ENCODE data around the gene EZR. TPM values are rescaled to one million over a fixed set of nuclear protein-coding genes. Genes with fewer than 3 reads are reported as not detected.

EZR gene
- total and polyA plus RNA-seq, 2 of the 13 experiments (the other 11 are each of a cell fraction or from before 2014, with no cell fraction given), result 34.7 to 60.3 TPM

DNA sequence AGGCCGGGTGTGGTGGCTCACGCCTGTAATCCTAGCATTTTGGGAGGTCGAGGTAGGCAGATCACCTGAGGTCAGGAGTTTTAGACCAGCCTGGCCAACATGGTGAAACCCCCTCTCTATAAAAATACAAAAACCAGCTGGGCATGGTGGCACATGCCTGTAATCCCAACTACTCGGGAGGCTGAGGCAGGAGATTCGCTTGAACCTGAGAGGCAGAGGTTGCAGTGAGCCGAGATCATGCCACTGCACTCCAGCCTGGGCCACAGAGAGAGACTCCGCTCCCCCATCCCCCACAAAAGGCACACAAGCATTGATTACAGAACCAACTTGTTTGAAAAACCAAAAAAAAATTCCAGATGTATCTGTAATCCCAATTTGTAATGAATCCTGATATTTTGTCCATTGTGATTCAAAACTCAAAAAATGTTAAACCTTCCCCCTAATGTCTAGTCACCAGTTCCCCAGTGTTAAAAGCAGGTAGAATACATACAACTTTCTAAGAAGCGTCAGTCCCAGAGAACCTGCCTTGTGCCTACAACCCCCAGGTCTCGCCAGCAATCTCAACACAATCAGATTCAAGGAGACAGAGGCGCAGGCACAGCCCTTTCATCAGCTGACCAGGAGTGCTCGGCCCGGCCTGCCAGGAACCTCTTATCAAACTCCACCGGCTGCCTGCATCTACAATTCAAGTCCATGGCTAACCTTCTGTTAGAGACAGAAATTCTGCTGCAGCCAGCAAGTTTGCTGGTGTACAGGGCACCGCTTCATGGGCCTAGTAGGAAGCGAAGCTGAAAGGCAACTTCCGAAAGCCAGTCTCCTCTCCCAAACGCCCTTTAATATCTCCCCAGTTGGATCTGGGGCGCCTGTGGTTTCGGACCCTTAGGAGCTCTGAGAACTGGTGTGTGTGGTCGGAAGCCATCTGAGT lies 2.1 kb downstream of the EZR start:
- peaks cover 68% of the 10 kb centered on the region for H3K4me1 ChIP-seq (ENCODE audit: insufficient read depth, low read length)
- 23% methylated on average over 18 of the region's 20 CpGs for WGBS (ENCODE audit: low lambda C conversion rate)
- peaks cover 46% of the 10 kb centered on the region for H3K79me2 ChIP-seq (ENCODE audit: insufficient read depth, low read length)
- H3K27ac ChIP-seq (ENCODE audit: extremely low read length, insufficient read depth, low read length), result peak overlapping the region; percentile 31
- peak overlapping the region; percentile 94 for H3K4me2 ChIP-seq (ENCODE audit: low read depth, low read length)
- H3K36me3 ChIP-seq (replicated peaks in 1 of 2; ENCODE audit: control insufficient read depth in 1 of 2, insufficient read depth in 2 of 2, low read length in 2 of 2), result peaks cover 5 to 11% of the 10 kb centered on the region in 2 experiments; a peak in 4 of 5 replicates
- in situ Hi-C loops (cut with HindIII; ENCODE audit: extremely low pct_ligation_motif_present, low pct_unique_long_range_greater_than_20kb), result no loop called here
- CTCF ChIA-PET (ENCODE audit: low intra/inter-chr PET ratio, low total read pairs), result no interaction called here
- ATAC-seq (peak; percentile 39), DNase-seq (ENCODE audit: low spot score) (peak; percentile 49), FAIRE-seq (no peak)
- no peaks in the 10 kb centered on the region for H3K9me3 ChIP-seq (ENCODE audit: low read length)
- H3K4me3 ChIP-seq (replicated peaks in 1 of 3; ENCODE audit: insufficient read depth in 1 of 3, low read depth in 2 of 3, low read length in 3 of 3), result peak overlapping the region; percentile 70 to 87 (median 81)
- H4K20me1 ChIP-seq (ENCODE audit: insufficient read depth, low read length), result peaks cover 20% of the 10 kb centered on the region; the same call in 1 of the 2 replicates
- no peak overlapping the region for H2AFZ ChIP-seq (ENCODE audit: low read length)
- intact Hi-C loops (cut with micrococcal nuclease; ENCODE audit: unreplicated experiment), result loop anchor here (5.0 kb wide), 1 partner anchor 35 kb away; no protein-coding TSS in a partner anchor
- peak overlapping the region; percentile 70 for H3K9ac ChIP-seq (ENCODE audit: insufficient read depth, low read depth, low read length)
- POLR2A ChIA-PET, result interaction anchor here (0.7 to 1.2 kb wide), 3 partner anchors 10 to 183 kb away, joined by 3 to 4 read pairs (median 3); partner anchors contain the start of gene RSPH3
- BruUV-seq (replicated peaks), result no TSS peak
- no peaks in the 10 kb centered on the region for H3K27me3 ChIP-seq (ENCODE audit: control insufficient read depth in 1 of 2, insufficient read depth in 2 of 2, low read length in 2 of 2)
- TF ChIP-seq, protein P1, sequence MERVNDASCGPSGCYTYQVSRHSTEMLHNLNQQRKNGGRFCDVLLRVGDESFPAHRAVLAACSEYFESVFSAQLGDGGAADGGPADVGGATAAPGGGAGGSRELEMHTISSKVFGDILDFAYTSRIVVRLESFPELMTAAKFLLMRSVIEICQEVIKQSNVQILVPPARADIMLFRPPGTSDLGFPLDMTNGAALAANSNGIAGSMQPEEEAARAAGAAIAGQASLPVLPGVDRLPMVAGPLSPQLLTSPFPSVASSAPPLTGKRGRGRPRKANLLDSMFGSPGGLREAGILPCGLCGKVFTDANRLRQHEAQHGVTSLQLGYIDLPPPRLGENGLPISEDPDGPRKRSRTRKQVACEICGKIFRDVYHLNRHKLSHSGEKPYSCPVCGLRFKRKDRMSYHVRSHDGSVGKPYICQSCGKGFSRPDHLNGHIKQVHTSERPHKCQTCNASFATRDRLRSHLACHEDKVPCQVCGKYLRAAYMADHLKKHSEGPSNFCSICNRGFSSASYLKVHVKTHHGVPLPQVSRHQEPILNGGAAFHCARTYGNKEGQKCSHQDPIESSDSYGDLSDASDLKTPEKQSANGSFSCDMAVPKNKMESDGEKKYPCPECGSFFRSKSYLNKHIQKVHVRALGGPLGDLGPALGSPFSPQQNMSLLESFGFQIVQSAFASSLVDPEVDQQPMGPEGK (CRISPR knock-in tag; IDR thresholded peaks at IDR 0.05), result peak; percentile 34; the same call in 1 of the 2 replicates
- TF ChIP-seq, protein P2, sequence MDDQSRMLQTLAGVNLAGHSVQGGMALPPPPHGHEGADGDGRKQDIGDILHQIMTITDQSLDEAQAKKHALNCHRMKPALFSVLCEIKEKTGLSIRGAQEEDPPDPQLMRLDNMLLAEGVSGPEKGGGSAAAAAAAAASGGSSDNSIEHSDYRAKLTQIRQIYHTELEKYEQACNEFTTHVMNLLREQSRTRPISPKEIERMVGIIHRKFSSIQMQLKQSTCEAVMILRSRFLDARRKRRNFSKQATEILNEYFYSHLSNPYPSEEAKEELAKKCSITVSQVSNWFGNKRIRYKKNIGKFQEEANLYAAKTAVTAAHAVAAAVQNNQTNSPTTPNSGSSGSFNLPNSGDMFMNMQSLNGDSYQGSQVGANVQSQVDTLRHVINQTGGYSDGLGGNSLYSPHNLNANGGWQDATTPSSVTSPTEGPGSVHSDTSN (CRISPR knock-in tag; IDR thresholded peaks at IDR 0.05; ENCODE audit: borderline replicate concordance), result no peak
- TF ChIP-seq NR2C2 (CRISPR knock-in tag; IDR thresholded peaks at IDR 0.05; ENCODE audit: borderline replicate concordance) (peak; percentile 30; the same call in 1 of the 2 replicates), MED1 (CRISPR knock-in tag; IDR thresholded peaks at IDR 0.05) (0 out of 2 replicates have a peak, but pooled peaks have one; percentile 15), MAFF (IDR thresholded peaks at IDR 0.05; ENCODE audit: low read depth, low read length) (peak; percentile 12; the same call in 1 of the 2 replicates), CEBPG (CRISPR knock-in tag; IDR thresholded peaks at IDR 0.05) (0 out of 2 replicates have a peak, but pooled peaks have one; percentile 7), FOSL2 (CRISPR knock-in tag; IDR thresholded peaks at IDR 0.05) (0 out of 2 replicates have a peak, but pooled peaks have one; percentile 4), NCOA1 (CRISPR knock-in tag; IDR thresholded peaks at IDR 0.05) (no peak), GATAD2A (CRISPR knock-in tag; IDR thresholded peaks at IDR 0.05) (0 out of 2 replicates have a peak, but pooled peaks have one; percentile 15), ZNF256 (CRISPR knock-in tag; conservative IDR thresholded peaks at IDR 0.05) (0 out of 2 replicates have a peak, but pooled peaks have one; percentile 11)
- TF ChIP-seq, protein P3, sequence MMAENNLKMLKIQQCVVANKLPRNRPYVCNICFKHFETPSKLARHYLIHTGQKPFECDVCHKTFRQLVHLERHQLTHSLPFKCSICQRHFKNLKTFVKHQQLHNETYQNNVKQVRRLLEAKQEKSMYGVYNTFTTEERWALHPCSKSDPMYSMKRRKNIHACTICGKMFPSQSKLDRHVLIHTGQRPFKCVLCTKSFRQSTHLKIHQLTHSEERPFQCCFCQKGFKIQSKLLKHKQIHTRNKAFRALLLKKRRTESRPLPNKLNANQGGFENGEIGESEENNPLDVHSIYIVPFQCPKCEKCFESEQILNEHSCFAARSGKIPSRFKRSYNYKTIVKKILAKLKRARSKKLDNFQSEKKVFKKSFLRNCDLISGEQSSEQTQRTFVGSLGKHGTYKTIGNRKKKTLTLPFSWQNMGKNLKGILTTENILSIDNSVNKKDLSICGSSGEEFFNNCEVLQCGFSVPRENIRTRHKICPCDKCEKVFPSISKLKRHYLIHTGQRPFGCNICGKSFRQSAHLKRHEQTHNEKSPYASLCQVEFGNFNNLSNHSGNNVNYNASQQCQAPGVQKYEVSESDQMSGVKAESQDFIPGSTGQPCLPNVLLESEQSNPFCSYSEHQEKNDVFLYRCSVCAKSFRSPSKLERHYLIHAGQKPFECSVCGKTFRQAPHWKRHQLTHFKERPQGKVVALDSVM (CRISPR knock-in tag; IDR thresholded peaks at IDR 0.05), result peak; percentile 60; the same call in 1 of the 2 replicates
- TF ChIP-seq, protein P4, sequence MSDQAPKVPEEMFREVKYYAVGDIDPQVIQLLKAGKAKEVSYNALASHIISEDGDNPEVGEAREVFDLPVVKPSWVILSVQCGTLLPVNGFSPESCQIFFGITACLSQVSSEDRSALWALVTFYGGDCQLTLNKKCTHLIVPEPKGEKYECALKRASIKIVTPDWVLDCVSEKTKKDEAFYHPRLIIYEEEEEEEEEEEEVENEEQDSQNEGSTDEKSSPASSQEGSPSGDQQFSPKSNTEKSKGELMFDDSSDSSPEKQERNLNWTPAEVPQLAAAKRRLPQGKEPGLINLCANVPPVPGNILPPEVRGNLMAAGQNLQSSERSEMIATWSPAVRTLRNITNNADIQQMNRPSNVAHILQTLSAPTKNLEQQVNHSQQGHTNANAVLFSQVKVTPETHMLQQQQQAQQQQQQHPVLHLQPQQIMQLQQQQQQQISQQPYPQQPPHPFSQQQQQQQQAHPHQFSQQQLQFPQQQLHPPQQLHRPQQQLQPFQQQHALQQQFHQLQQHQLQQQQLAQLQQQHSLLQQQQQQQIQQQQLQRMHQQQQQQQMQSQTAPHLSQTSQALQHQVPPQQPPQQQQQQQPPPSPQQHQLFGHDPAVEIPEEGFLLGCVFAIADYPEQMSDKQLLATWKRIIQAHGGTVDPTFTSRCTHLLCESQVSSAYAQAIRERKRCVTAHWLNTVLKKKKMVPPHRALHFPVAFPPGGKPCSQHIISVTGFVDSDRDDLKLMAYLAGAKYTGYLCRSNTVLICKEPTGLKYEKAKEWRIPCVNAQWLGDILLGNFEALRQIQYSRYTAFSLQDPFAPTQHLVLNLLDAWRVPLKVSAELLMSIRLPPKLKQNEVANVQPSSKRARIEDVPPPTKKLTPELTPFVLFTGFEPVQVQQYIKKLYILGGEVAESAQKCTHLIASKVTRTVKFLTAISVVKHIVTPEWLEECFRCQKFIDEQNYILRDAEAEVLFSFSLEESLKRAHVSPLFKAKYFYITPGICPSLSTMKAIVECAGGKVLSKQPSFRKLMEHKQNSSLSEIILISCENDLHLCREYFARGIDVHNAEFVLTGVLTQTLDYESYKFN (CRISPR knock-in tag; conservative IDR thresholded peaks at IDR 0.05), result no peak
